Activated CD4-positive, alpha-beta memory T cell treated with anti-CD3 and anti-CD28 coated beads for 36 hours (primary cell): Measurements from ENCODE around the gene DUSP1. TPM values are rescaled to one million over a fixed set of nuclear protein-coding genes. Genes with fewer than 3 reads are reported as not detected.
"Not testable (repeated sequence)": the region's sequence is repeated elsewhere in the genome, so short reads cannot be mapped to it uniquely, and the experiment has no call there.

Experiments used
- CTCF ChIA-PET: fragments of 350-600 bp; sonication (Branson Sonifier 250); formaldehyde crosslinking; loops from one replicate; lab custom pipeline; 2021; ENCODE audit warnings: antibody characterized with exemption, inconsistent platforms; lab: Charles Lee
- POLR2A ChIA-PET: fragments of 350-600 bp; sonication (Branson Sonifier 250); formaldehyde crosslinking; loops from one replicate; lab custom pipeline; 2021; ENCODE audit warnings: antibody characterized with exemption; lab: Charles Lee
- DNase-seq: peaks from one replicate; pipeline ENCODE4 v3.0.0-alpha.2; 2020
- H3K27ac Mint-ChIP-seq: one replicate; pipeline ENCODE4 v1.8.0; 2021; ENCODE audit warnings: mixed read lengths
- H3K27me3 Mint-ChIP-seq: one replicate; pipeline ENCODE4 v1.8.0; 2021; ENCODE audit warnings: mixed read lengths
- H3K36me3 Mint-ChIP-seq: one replicate; pipeline ENCODE4 v1.8.0; 2021; ENCODE audit warnings: mixed read lengths
- H3K4me1 Mint-ChIP-seq: one replicate; pipeline ENCODE4 v1.8.0; 2021; ENCODE audit warnings: low read depth, mixed read lengths
- H3K4me3 Mint-ChIP-seq: one replicate; pipeline ENCODE4 v1.8.0; 2021; ENCODE audit warnings: mild to moderate bottlenecking, mixed read lengths
- H3K9me3 Mint-ChIP-seq: one replicate; pipeline ENCODE4 v1.8.0; 2021; ENCODE audit warnings: mixed read lengths
- intact Hi-C: fragments of 100-400 bp; cut with micrococcal nuclease; formaldehyde crosslinking; loops from one replicate; pipeline ENCODE4 v1.15.1; 2023
- total RNA-seq, 2 experiments: library from RNA; stranded (reverse); gene quantifications; one replicate each; pipeline ENCODE4 v1.2.3, GENCODE V29; 2021

DUSP1 gene
- total RNA-seq, 2 experiments from 2014 or later, result 10.6 to 10.7 TPM

- no peaks in the 10 kb centered on the region for H3K27me3 Mint-ChIP-seq
- no peaks in the 10 kb centered on the region for H3K9me3 Mint-ChIP-seq
- CTCF ChIA-PET, result interaction anchor here (0.6 to 1.5 kb wide), 2 partner anchors 15 to 313 kb away, joined by 3 read pairs; no protein-coding TSS in a partner anchor
- H3K4me3 Mint-ChIP-seq, result no peak overlapping the region
- DNase-seq, result no peak
- no peak overlapping the region for H3K27ac Mint-ChIP-seq
- intact Hi-C loops, result no loop called here
- no peaks in the 10 kb centered on the region for H3K36me3 Mint-ChIP-seq
- peaks cover 10% of the 10 kb centered on the region for H3K4me1 Mint-ChIP-seq
- POLR2A ChIA-PET, result no interaction called here
Observed at GRCh38 chr5:172786736-172787462, 15.9 kb upstream of the DUSP1 start.

- Mint-ChIP-seq H3K27me3 (no peaks in the 10 kb centered on the region), H3K9me3 (no peaks in the 10 kb centered on the region), H3K36me3 (no peaks in the 10 kb centered on the region), H3K4me3 (no peak overlapping the region), H3K27ac (no peak overlapping the region), H3K4me1 (peaks cover 15% of the 10 kb centered on the region)
- CTCF ChIA-PET, result interaction anchor here (0.8 to 1.5 kb wide), 2 partner anchors 13 to 154 kb away, joined by 3 read pairs; no protein-coding TSS in a partner anchor
- POLR2A ChIA-PET, result interaction anchor here (1.6 kb wide), 1 partner anchor 18 kb away, joined by 3 read pairs; no protein-coding TSS in a partner anchor
- DNase-seq, result no peak
- intact Hi-C loops, result no loop called here
Observed at GRCh38 chr5:172785429-172786088, 14.6 kb upstream of the DUSP1 start.

GRCh38 chr5:172784162-172784561 is 13.2 kb upstream of the DUSP1 start:
- H3K9me3 Mint-ChIP-seq, intact Hi-C loops: not testable (repeated sequence)

DNA sequence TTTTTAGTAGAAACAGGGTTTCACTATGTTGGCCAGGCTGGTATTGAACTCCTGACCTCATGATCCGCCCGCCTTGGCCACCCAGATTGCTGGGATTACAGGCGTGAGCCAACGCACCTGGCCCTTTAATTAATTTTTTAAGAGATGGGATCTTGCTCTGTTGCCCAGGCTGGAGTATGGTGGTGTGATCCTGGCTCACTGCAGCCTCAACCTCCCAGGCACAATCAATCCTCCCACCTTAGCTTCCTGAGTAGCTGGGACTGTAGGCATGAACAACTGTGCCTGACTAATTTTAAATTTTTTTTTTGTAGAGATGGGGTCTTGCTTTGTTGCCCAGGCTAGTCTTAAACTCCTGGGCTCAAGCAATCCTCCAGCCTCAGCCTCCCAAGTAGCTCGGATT is 12.3 kb upstream of the DUSP1 start:
- H3K27ac Mint-ChIP-seq, H3K9me3 Mint-ChIP-seq, H3K4me3 Mint-ChIP-seq, POLR2A ChIA-PET, DNase-seq, intact Hi-C loops, H3K36me3 Mint-ChIP-seq, H3K27me3 Mint-ChIP-seq: not testable (repeated sequence)
- peaks cover 20% of the 10 kb centered on the region for H3K4me1 Mint-ChIP-seq
- CTCF ChIA-PET, result interaction anchor here (1.2 to 1.7 kb wide), 2 partner anchors 66 to 69 kb away, joined by 3 to 4 read pairs; no protein-coding TSS in a partner anchor

More at GRCh38 chr5:172784162-172784561, 13.2 kb upstream of the DUSP1 start:
- H3K27me3 Mint-ChIP-seq, H3K36me3 Mint-ChIP-seq, H3K4me3 Mint-ChIP-seq, H3K27ac Mint-ChIP-seq, DNase-seq, POLR2A ChIA-PET: not testable (repeated sequence)
- H3K4me1 Mint-ChIP-seq, result peaks cover 15% of the 10 kb centered on the region
- CTCF ChIA-PET, result interaction anchor here (0.6 to 1.7 kb wide), 3 partner anchors 12 to 70 kb away, joined by 3 to 5 read pairs (median 4); no protein-coding TSS in a partner anchor

DNA sequence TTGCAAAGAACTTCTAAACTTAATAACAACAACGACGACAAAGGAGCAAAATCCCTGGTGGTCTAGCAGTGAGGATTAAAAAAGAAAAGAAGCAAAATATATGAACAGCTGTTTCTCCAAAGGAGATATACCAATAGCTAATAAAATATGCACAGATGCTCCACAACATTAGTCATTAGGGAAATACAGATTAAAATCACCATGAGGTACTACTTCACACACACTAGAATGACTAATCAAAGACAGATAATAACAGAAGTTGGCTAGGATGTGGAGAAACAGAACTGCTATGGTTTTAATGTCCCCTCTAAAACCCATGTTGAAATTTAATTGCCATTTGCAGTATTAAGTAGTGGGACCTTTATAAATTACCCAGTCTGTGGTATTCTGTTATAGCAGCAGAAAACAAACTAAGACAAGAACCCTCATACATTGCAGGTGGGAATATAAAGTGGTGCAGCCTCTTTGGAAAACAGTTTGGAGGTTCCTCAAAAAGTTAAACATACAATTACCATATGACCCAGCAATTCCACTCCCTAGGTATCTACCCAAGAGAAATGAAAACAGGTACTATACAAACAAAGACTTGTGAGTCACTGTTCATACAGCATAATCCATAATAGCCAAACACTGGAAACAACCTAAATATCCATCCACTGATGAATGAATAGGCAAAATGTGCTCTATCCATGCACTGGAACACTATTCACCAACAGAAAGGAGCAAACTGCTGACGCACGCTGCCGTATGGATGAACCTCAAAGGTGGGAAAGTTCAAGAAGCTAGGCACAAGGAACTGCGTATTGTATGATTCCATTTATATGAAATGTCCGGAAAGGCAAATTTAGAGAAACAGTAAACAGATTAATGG is 11.4 kb upstream of the DUSP1 start:
- no peaks in the 10 kb centered on the region for H3K36me3 Mint-ChIP-seq
- ChIA-PET CTCF (interaction anchor here (1.2 kb wide), 1 partner anchor 11 kb away, joined by 7 read pairs; the partner anchor contains the start of gene DUSP1), POLR2A (interaction anchor here (0.7 to 0.8 kb wide), 2 partner anchors 10 to 25 kb away, joined by 3 read pairs; no protein-coding TSS in a partner anchor)
- peak overlapping the region; percentile 28 for H3K27ac Mint-ChIP-seq
- H3K9me3 Mint-ChIP-seq, result no peaks in the 10 kb centered on the region
- no peak overlapping the region for H3K4me3 Mint-ChIP-seq
- H3K27me3 Mint-ChIP-seq, result no peaks in the 10 kb centered on the region
- peaks cover 29% of the 10 kb centered on the region for H3K4me1 Mint-ChIP-seq
- DNase-seq, result no peak
- intact Hi-C loops, result no loop called here

GRCh38 chr5:172779691-172780341 is 8.8 kb upstream of the DUSP1 start:
- peaks cover 45% of the 10 kb centered on the region for H3K4me1 Mint-ChIP-seq
- CTCF ChIA-PET, result interaction anchor here (2.1 to 2.7 kb wide), 2 partner anchors 56 to 66 kb away, joined by 10 to 12 read pairs; no protein-coding TSS in a partner anchor
- no peak overlapping the region for H3K27ac Mint-ChIP-seq
- POLR2A ChIA-PET, result no interaction called here
- intact Hi-C loops, result loop anchor here (10.0 kb wide), 2 partner anchors 545 to 775 kb away; partner anchors contain the start of genes FBXW11 and STC2
- no peak overlapping the region for H3K4me3 Mint-ChIP-seq
- no peak for DNase-seq
- no peaks in the 10 kb centered on the region for H3K36me3 Mint-ChIP-seq
- H3K27me3 Mint-ChIP-seq, result no peaks in the 10 kb centered on the region
- no peaks in the 10 kb centered on the region for H3K9me3 Mint-ChIP-seq

DNA sequence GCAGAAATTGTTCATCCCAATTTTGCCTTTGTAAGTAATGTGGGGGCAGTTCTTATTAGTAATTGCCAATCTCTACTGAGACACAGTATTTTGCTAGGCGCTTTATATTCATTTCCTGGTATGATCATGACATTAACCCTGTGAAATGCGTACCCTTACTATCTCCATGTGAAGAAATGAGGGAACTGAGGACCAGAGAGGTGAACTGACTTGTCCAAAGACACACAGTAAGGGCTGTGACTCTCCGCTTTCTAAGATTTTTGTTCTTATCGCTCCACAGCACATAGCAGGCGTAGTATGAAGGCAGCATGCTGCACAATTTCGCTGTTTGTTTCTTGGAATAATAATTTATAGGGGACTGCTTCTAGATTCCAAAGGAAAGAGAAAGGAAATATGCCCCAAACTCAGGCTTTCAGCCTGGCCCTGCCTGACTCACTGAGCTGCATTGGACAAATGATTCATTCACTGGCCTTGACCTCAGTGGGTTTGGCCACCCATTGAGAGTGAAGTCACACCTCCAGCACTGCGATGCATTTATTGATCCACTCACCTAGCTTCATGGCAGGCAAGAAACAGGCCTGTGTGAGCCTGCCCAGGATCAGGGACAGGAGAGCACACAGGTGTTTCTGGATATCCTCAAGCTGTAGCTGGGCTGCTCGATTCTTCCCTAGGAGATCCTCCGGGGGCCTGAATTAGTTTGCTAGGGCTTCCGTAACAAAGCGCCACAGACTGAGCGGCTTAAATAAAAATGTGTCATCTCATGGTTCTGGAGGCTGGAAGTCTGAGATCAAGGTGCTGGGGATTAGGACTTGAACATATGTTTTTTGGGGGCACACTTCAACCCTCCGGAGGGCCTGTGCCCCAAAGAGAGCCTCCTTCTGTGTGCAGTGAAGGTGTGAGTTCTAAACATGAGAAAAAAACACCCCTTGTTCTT is 7.2 kb upstream of the DUSP1 start:
- CTCF ChIA-PET, result interaction anchor here (0.9 to 2.7 kb wide), 6 partner anchors 13 to 155 kb away, joined by 3 to 12 read pairs (median 5); no protein-coding TSS in a partner anchor
- H3K4me1 Mint-ChIP-seq, result peaks cover 61% of the 10 kb centered on the region
- peak; percentile 47 for DNase-seq
- H3K4me3 Mint-ChIP-seq, result peak overlapping the region; percentile 38
- intact Hi-C loops, result loop anchor here (1.0 to 10.0 kb wide), 6 partner anchors 13 to 773 kb away; partner anchors contain the start of genes FBXW11 and STC2
- POLR2A ChIA-PET, result interaction anchor here (0.8 to 1.6 kb wide), 4 partner anchors 13 to 257 kb away, joined by 4 to 9 read pairs (median 8); no protein-coding TSS in a partner anchor
- H3K27ac Mint-ChIP-seq, result peak overlapping the region; percentile 87
- no peaks in the 10 kb centered on the region for H3K27me3 Mint-ChIP-seq
- H3K36me3 Mint-ChIP-seq, result no peaks in the 10 kb centered on the region
- no peaks in the 10 kb centered on the region for H3K9me3 Mint-ChIP-seq

GRCh38 chr5:172776235-172776594 is 5.2 kb upstream of the DUSP1 start:
- no peaks in the 10 kb centered on the region for H3K36me3 Mint-ChIP-seq
- intact Hi-C loops, result loop anchor here (10.0 kb wide), 2 partner anchors 549 to 771 kb away; partner anchors contain the start of genes FBXW11 and STC2
- H3K4me1 Mint-ChIP-seq, result peaks cover 55% of the 10 kb centered on the region
- ChIA-PET CTCF (interaction anchor here (0.8 to 1.0 kb wide), 2 partner anchors 31 to 61 kb away, joined by 3 read pairs; no protein-coding TSS in a partner anchor), POLR2A (no interaction called here)
- no peak overlapping the region for H3K27ac Mint-ChIP-seq
- no peaks in the 10 kb centered on the region for H3K27me3 Mint-ChIP-seq
- no peaks in the 10 kb centered on the region for H3K9me3 Mint-ChIP-seq
- no peak for DNase-seq
- H3K4me3 Mint-ChIP-seq, result no peak overlapping the region

GRCh38 chr5:172775326-172776234 is 4.6 kb upstream of the DUSP1 start:
- H3K36me3 Mint-ChIP-seq, result no peaks in the 10 kb centered on the region
- no peak overlapping the region for H3K27ac Mint-ChIP-seq
- H3K4me1 Mint-ChIP-seq, result peaks cover 55% of the 10 kb centered on the region
- ChIA-PET CTCF (interaction anchor here (0.8 to 1.8 kb wide), 4 partner anchors 22 to 61 kb away, joined by 3 to 5 read pairs (median 3); no protein-coding TSS in a partner anchor), POLR2A (no interaction called here)
- intact Hi-C loops, result loop anchor here (10.0 kb wide), 2 partner anchors 549 to 771 kb away; partner anchors contain the start of genes FBXW11 and STC2
- DNase-seq, result no peak
- H3K4me3 Mint-ChIP-seq, result no peak overlapping the region
- no peaks in the 10 kb centered on the region for H3K9me3 Mint-ChIP-seq
- no peaks in the 10 kb centered on the region for H3K27me3 Mint-ChIP-seq
